ENCODE data around the gene CEMP1. TPM values are rescaled to one million over a fixed set of nuclear protein-coding genes. Genes with fewer than 3 reads are reported as not detected.

Gene CEMP1
- polyA plus RNA-seq, 3 donors from 2014 or later: 0.90 to 3.0 (median 3.0) TPM

- Mint-ChIP-seq H3K9me3 (no peaks in the 10 kb centered on the region), H3K36me3 (peaks cover 3 to 6% (median 6%) of the 10 kb centered on the region in 3 donors), H3K27me3 (ENCODE audit: low read depth in 3 of 3) (peaks cover 0 to 1% (median 0%) of the 10 kb centered on the region in 3 donors), H3K4me3 (no peak overlapping the region), H3K27ac (no peak overlapping the region), H3K4me1 (no peaks in the 10 kb centered on the region)
- no peak for DNase-seq
These were observed 32.5 kb downstream of the CEMP1 start for GRCh38 chr16:2498531-2499253.

DNA sequence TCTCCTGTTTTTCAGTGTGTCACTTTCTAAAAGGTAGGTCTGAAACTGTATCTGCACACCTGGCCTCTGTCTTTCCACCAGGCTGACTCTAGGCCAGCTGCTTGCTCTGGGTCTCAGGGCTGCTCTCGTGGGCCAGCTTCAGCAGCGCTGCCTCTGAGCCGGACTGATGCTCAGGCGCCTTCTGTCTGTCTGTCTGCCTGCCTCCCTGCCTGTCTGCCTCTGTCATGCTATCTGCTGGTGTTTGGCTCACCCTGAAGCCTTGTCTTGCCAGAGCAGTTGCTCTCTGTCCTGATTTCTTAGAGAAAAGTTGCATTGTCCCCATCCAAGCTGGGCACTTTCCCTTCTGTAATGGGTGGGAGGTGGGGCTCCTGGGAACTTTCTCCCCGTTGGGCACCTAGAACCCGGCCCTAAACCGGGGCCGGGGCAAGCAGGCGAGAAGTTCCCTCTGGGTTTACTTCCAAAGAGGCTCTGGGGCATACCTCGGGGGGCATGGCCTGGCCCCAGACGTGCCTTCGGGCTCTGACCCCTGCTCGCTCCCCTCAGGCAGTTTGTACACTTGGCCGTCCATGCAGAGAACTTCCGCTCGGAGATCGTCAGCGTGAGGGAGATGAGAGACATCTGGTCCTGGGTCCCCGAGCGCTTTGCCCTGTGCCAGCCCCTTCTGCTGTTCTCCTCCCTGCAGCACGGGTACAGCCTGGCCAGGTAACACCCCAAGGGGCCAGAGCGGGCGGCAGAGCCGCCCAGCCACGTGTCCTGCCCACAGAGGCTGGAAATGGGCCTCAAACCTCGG lies 33.3 kb downstream of the CEMP1 start:
- DNase-seq: no peak
- no peaks in the 10 kb centered on the region for H3K9me3 Mint-ChIP-seq
- peak overlapping the region in 1 of 6 donors; percentile 66 for H3K27ac Mint-ChIP-seq
- H3K4me3 Mint-ChIP-seq: no peak overlapping the region
- no peaks in the 10 kb centered on the region for H3K4me1 Mint-ChIP-seq
- H3K27me3 Mint-ChIP-seq (ENCODE audit: low read depth in 3 of 3): peaks cover 0 to 1% (median 0%) of the 10 kb centered on the region in 3 donors
- H3K36me3 Mint-ChIP-seq: peaks cover 3 to 6% (median 6%) of the 10 kb centered on the region in 3 donors

DNA sequence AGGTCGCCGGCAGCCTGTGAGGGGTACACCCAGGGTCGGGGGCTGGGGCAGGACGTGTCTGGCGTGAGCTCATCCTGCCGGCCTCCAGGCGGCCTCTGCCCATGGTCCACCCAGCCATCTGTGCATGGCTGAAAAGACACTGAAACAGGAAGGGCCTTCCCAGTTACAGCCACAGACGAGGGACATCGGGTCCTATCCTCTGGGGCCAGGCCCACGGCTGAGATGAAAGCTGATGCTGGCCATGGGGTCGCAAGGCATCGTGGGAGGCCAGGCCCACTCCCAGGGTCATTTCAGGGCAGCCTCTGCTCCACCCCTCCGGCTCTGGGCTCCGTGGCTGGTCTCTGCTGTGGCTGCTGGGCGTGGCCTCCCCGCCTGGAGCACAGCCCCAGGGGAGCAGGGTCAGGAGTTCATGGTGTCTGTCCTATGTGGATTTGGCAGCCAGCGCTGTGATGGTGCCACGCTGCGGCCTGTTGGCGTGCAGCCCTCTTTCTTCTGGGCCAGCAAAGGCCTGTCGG lies 34.0 kb downstream of the CEMP1 start:
- DNase-seq: no peak
- peaks cover 3 to 6% (median 6%) of the 10 kb centered on the region in 3 donors for H3K36me3 Mint-ChIP-seq
- peaks cover 0 to 1% (median 0%) of the 10 kb centered on the region in 3 donors for H3K27me3 Mint-ChIP-seq (ENCODE audit: low read depth in 3 of 3)
- no peaks in the 10 kb centered on the region for H3K4me1 Mint-ChIP-seq
- no peak overlapping the region for H3K27ac Mint-ChIP-seq
- H3K4me3 Mint-ChIP-seq: no peak overlapping the region
- H3K9me3 Mint-ChIP-seq: no peaks in the 10 kb centered on the region

- H3K36me3 Mint-ChIP-seq: peaks cover 3 to 6% (median 6%) of the 10 kb centered on the region in 3 donors
These were observed 34.7 kb downstream of the CEMP1 start for GRCh38 chr16:2496223-2497115.

GRCh38 chr16:2495041-2495440 lies 36.2 kb downstream of the CEMP1 start:
- Mint-ChIP-seq H3K36me3 (peaks cover 3 to 6% (median 6%) of the 10 kb centered on the region in 3 donors), H3K4me3 (no peak overlapping the region), H3K27me3 (ENCODE audit: low read depth in 3 of 3) (no peaks in the 10 kb centered on the region), H3K4me1 (no peaks in the 10 kb centered on the region), H3K27ac (no peak overlapping the region), H3K9me3 (no peaks in the 10 kb centered on the region)
- no peak for DNase-seq

More at GRCh38 chr16:2496223-2497115, 34.7 kb downstream of the CEMP1 start:
- H3K4me3 Mint-ChIP-seq: no peak overlapping the region
- H3K27ac Mint-ChIP-seq: no peak overlapping the region
- no peak for DNase-seq
- no peaks in the 10 kb centered on the region for H3K4me1 Mint-ChIP-seq
- H3K27me3 Mint-ChIP-seq (ENCODE audit: low read depth in 3 of 3): peaks cover 0 to 1% (median 0%) of the 10 kb centered on the region in 3 donors
- no peaks in the 10 kb centered on the region for H3K9me3 Mint-ChIP-seq

DNA sequence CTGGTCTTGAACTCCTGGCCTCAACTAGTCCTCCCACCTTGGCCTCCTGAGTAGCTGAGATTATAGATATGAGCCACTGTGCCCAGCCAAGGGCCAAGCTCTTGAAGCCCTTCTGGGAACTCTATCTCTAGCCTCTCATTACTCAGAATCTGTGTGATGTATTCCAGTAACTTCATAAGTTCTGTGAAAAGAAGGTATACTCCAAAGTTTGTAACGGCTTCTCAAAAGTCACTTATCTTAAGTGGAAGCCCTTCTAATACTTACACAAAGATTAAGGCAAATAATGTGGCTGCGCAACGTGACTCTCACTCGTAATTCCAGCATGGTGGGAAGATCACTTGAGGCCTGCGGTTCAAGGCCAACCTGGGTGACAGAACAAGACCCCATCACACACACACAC lies 36.6 kb downstream of the CEMP1 start:
- Mint-ChIP-seq H3K36me3 (peaks cover 3 to 6% (median 6%) of the 10 kb centered on the region in 3 donors), H3K9me3 (no peaks in the 10 kb centered on the region), H3K4me1 (no peaks in the 10 kb centered on the region), H3K27me3 (ENCODE audit: low read depth in 3 of 3) (no peaks in the 10 kb centered on the region), H3K27ac (no peak overlapping the region), H3K4me3 (no peak overlapping the region)
- DNase-seq: no peak

- Mint-ChIP-seq H3K27ac (no peak overlapping the region), H3K27me3 (ENCODE audit: low read depth in 3 of 3) (no peaks in the 10 kb centered on the region), H3K36me3 (peaks cover 3 to 6% (median 6%) of the 10 kb centered on the region in 3 donors), H3K9me3 (no peaks in the 10 kb centered on the region), H3K4me1 (no peaks in the 10 kb centered on the region), H3K4me3 (no peak overlapping the region)
- DNase-seq: no peak
These were observed 37.6 kb downstream of the CEMP1 start for GRCh38 chr16:2493605-2494004.

- H3K36me3 Mint-ChIP-seq: no peaks in the 10 kb centered on the region
- no peak overlapping the region for H3K27ac Mint-ChIP-seq
- no peak for DNase-seq
- no peaks in the 10 kb centered on the region for H3K27me3 Mint-ChIP-seq (ENCODE audit: low read depth in 3 of 3)
- no peak overlapping the region for H3K4me3 Mint-ChIP-seq
- peaks cover 7 to 11% of the 10 kb centered on the region in 2 donors for H3K4me1 Mint-ChIP-seq
- no peaks in the 10 kb centered on the region for H3K9me3 Mint-ChIP-seq
These were observed 38.9 kb downstream of the CEMP1 start for GRCh38 chr16:2492292-2492691.

- H3K36me3 Mint-ChIP-seq: no peaks in the 10 kb centered on the region
- H3K4me3 Mint-ChIP-seq: no peak overlapping the region
- peaks cover 0 to 2% (median 0%) of the 10 kb centered on the region in 3 donors for H3K27me3 Mint-ChIP-seq (ENCODE audit: low read depth in 3 of 3)
- no peak for DNase-seq
- H3K9me3 Mint-ChIP-seq: no peaks in the 10 kb centered on the region
- peaks cover 22 to 25% of the 10 kb centered on the region in 2 donors for H3K4me1 Mint-ChIP-seq
- H3K27ac Mint-ChIP-seq: no peak overlapping the region
These were observed 40.8 kb downstream of the CEMP1 start for GRCh38 chr16:2490190-2491105.

DNA sequence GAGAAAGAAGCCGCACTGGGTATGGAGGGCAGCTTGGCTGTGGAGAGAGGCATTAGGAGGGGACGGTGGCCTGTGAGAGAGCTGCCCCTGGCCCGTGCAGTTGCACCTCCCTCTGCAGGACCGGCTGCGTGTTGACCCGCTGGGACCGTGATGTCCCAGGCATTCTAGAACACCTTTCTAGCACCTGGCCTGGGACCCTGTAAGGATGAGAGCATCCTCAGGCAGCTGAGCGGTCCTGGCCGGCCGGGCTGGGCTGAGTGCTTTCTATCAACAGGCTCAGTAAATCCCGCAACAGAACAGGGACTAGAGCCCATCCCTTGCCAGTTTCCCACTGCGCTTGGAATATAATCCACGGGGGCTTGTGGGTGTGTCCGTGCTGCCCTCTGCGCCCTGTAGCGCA lies 41.6 kb downstream of the CEMP1 start:
- Mint-ChIP-seq H3K4me1 (peaks cover 25 to 30% of the 10 kb centered on the region in 2 donors), H3K36me3 (no peaks in the 10 kb centered on the region), H3K9me3 (no peaks in the 10 kb centered on the region), H3K27me3 (ENCODE audit: low read depth in 3 of 3) (peaks cover 0 to 6% (median 0%) of the 10 kb centered on the region in 3 donors), H3K4me3 (peak overlapping the region in 1 of 5 donors; percentile 33), H3K27ac (no peak overlapping the region)
- no peak for DNase-seq

DNA sequence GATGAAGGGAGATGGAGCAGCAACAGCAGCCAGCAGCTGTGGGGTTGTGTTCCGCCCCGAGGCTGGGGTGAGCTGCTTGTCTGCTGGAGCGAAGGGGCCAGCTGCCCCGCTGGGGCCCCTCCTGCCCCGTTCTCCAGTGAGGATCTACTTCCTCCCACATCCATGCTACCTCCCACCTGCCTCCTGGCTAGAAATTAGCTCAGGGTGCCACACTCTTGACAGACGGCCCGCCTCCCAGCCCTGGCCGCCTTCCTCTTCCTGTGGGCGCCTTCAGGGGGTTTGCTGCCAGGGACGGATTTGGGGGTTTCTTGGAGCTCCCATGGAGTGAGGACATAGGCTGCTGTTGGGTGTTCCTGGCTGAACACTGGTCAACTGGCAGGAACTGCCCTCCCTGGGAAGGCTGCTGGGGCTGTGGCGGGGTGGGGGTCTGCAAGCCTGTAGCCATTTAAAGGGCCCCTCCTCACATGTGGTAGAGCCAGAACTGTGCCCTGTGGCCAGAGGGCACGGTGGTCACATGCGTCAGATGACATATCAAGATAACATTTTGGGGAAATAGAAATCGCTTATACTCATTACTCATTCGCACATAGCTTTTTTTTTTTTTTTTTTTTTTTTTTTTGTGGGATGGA lies 43.2 kb downstream of the CEMP1 start:
- Mint-ChIP-seq H3K4me3 (no peak overlapping the region), H3K36me3 (no peaks in the 10 kb centered on the region), H3K4me1 (peaks cover 27 to 30% of the 10 kb centered on the region in 2 donors), H3K27ac (peak overlapping the region in 3 of 6 donors; percentile 53 to 89 (median 74)), H3K9me3 (no peaks in the 10 kb centered on the region), H3K27me3 (ENCODE audit: low read depth in 3 of 3) (peaks cover 0 to 6% (median 0%) of the 10 kb centered on the region in 3 donors)
- DNase-seq: no peak

- Mint-ChIP-seq H3K4me1 (peaks cover 27 to 30% of the 10 kb centered on the region in 2 donors), H3K9me3 (no peaks in the 10 kb centered on the region), H3K36me3 (no peaks in the 10 kb centered on the region), H3K27ac (peak overlapping the region; percentile 51 to 94 (median 90)), H3K4me3 (peak overlapping the region; percentile 71 to 85 (median 82)), H3K27me3 (ENCODE audit: low read depth in 3 of 3) (peaks cover 0 to 6% (median 0%) of the 10 kb centered on the region in 3 donors)
- no peak for DNase-seq
These were observed 43.7 kb downstream of the CEMP1 start for GRCh38 chr16:2487517-2487842.

All from immature natural killer cell (primary cell).